HCT116 (cell line): ENCODE results near the gene CUX1. TPM values are rescaled to one million over a fixed set of nuclear protein-coding genes. Genes with fewer than 3 reads are reported as not detected.

Experiments used
- ATAC-seq: fragments of 200-7000 bp; cut with Tn5 transposase; 2 replicates; pipeline ENCODE4 v1.9.1; 2020; ENCODE audit warnings: mild to moderate bottlenecking, moderate library complexity
- BruUV-seq: library from RNA; stranded (reverse); fragments of 400-500 nt; replicated peaks from 2 replicates; lab custom pipeline; 2021; lab: Mats Ljungman, UMichigan
- CTCF ChIA-PET: fragments of 300-600 bp; sonication (Branson Sonifier 250); formaldehyde crosslinking; loops from one replicate; lab custom pipeline; 2021; ENCODE audit warnings: antibody characterized with exemption; lab: Charles Lee
- POLR2A ChIA-PET: fragments of 300-600, 350-600 bp; sonication (Branson Sonifier 250); formaldehyde crosslinking; loops from one replicate; lab custom pipeline; 2021; ENCODE audit warnings: antibody characterized with exemption; lab: Charles Lee
- RAD21 ChIA-PET, 2 experiments: fragments of 300-600 bp; sonication (Branson Sonifier 250); formaldehyde crosslinking; loops; one replicate each; lab custom pipeline; 2023; ENCODE audit warnings: low total read pairs in 2 of 2; ENCODE audit not compliant: uncharacterized antibody in 2 of 2, unreplicated experiment in 2 of 2, low non-redundant PET in 1 of 2; lab: Charles Lee
- DNase-seq: peaks from one replicate; pipeline ENCODE4 v3.0.0-alpha.2; 2010; ENCODE audit warnings: low read depth, low spot score
- H2AFZ ChIP-seq: fragments of 200-600 bp; shearing (Covaris generic), sonication (generic); 2 replicates; pipeline ENCODE4 v1.6.1; 2017; ENCODE audit warnings: low read depth, mixed run types, mixed read lengths, antibody characterized with exemption, low read length; ENCODE audit not compliant: poor library complexity, severe bottlenecking
- H3K27ac ChIP-seq: 2 replicates; pipeline ENCODE4 v1.5.1; 2012; ENCODE audit warnings: low read depth, low read length
- H3K27me3 ChIP-seq: fragments of 200-600 bp; sonication (generic); 2 replicates; pipeline ENCODE4 v1.6.1; 2016; ENCODE audit warnings: mixed run types, low read length, mixed read lengths; ENCODE audit not compliant: insufficient read depth
- H3K36me3 ChIP-seq, 2 experiments: fragments of 200-500 bp in 1 of 2; fragments of 200-600 bp in 1 of 2; sonication (Bioruptor generic) in 1 of 2; sonication (generic) in 1 of 2; 2 replicates each; pipeline versions ENCODE4 v1.5.1 to v1.6.1; 2014 to 2016; ENCODE audit warnings: low read length in 2 of 2, inconsistent platforms in 1 of 2, mixed read lengths in 1 of 2, mixed run types in 1 of 2; ENCODE audit not compliant: insufficient read depth in 2 of 2, control insufficient read depth in 1 of 2
- H3K4me1 ChIP-seq, 2 experiments: fragments of 200-600 bp in 1 of 2; sonication (generic) in 1 of 2; 2 replicates each; pipeline versions ENCODE4 v1.5.1 to v1.6.1; 2012 to 2017; ENCODE audit warnings: low read length in 2 of 2, inconsistent platforms in 1 of 2, mild to moderate bottlenecking in 1 of 2, mixed read lengths in 1 of 2, mixed run types in 1 of 2, moderate library complexity in 1 of 2; ENCODE audit not compliant: insufficient read depth in 2 of 2, control insufficient read depth in 1 of 2
- H3K4me2 ChIP-seq: fragments of 200-600 bp; sonication (generic); 2 replicates; pipeline ENCODE4 v1.6.1; 2017; ENCODE audit warnings: mixed run types, low read length, mixed read lengths
- H3K4me3 ChIP-seq, 2 experiments: fragments of 200-600 bp in 1 of 2; sonication (generic) in 1 of 2; replicated peaks in 1 of 2; 2 replicates each; pipeline ENCODE4 v1.5.1; 2011 to 2016; ENCODE audit warnings: low read length in 2 of 2, control low read depth in 1 of 2, low read depth in 1 of 2, mild to moderate bottlenecking in 1 of 2, mixed read lengths in 1 of 2, mixed run types in 1 of 2
- H3K79me2 ChIP-seq: fragments of 200-600 bp; sonication (generic); 2 replicates; pipeline ENCODE4 v1.6.1; 2017; ENCODE audit warnings: mild to moderate bottlenecking, mixed run types, low read length, moderate library complexity, mixed read lengths; ENCODE audit not compliant: insufficient read depth
- H3K9ac ChIP-seq: fragments of 200-600 bp; sonication (generic); 2 replicates; pipeline ENCODE4 v1.6.1; 2016; ENCODE audit warnings: low read length, mixed read lengths
- H3K9me2 ChIP-seq: fragments of 200-600 bp; sonication (generic), shearing (Covaris generic); 2 replicates; pipeline ENCODE4 v1.6.1; 2017; ENCODE audit warnings: mixed run types, mild to moderate bottlenecking, moderate library complexity; ENCODE audit not compliant: insufficient read depth
- H3K9me3 ChIP-seq, 2 experiments: fragments of 200-500 bp in 1 of 2; fragments of 200-600 bp in 1 of 2; sonication (Bioruptor generic) in 1 of 2; sonication (generic) in 1 of 2; 2 replicates each; pipeline ENCODE4 v1.6.1; 2014 to 2017; ENCODE audit warnings: low read length in 2 of 2, mixed read lengths in 2 of 2, inconsistent platforms in 1 of 2, low read depth in 1 of 2, mild to moderate bottlenecking in 1 of 2, mixed run types in 1 of 2, moderate library complexity in 1 of 2; ENCODE audit not compliant: control insufficient read depth in 1 of 2, insufficient read depth in 1 of 2
- H4K20me1 ChIP-seq: fragments of 200-600 bp; sonication (generic), shearing (Covaris generic); 2 replicates; pipeline ENCODE4 v1.6.1; 2017; ENCODE audit warnings: mixed run types, mild to moderate bottlenecking, moderate library complexity; ENCODE audit not compliant: insufficient read depth
- CEBPB ChIP-seq: IDR thresholded peaks from 2 replicates; pipeline ENCODE4 v1.6.1; 2012; ENCODE audit warnings: low read depth
- EGR1 ChIP-seq: IDR thresholded peaks from 2 replicates; pipeline ENCODE4 v1.6.1; 2012; ENCODE audit warnings: low read depth
- ELF1 ChIP-seq: IDR thresholded peaks from 2 replicates; pipeline ENCODE4 v1.6.1; 2012; ENCODE audit warnings: low read depth, borderline replicate concordance
- EZH2phosphoT487 ChIP-seq: fragments of 200-600 bp; IDR thresholded peaks from 2 replicates; pipeline ENCODE4 v1.6.1; 2018; ENCODE audit warnings: antibody characterized with exemption, borderline replicate concordance
- FOSL1 ChIP-seq: IDR thresholded peaks from 2 replicates; pipeline ENCODE4 v1.6.1; 2012; ENCODE audit warnings: low read depth
- POLR2AphosphoS5 ChIP-seq: IDR thresholded peaks from 2 replicates; pipeline ENCODE4 v1.6.1; 2011; ENCODE audit warnings: mild to moderate bottlenecking, low read depth, low read length, moderate library complexity
- YY1 ChIP-seq: IDR thresholded peaks from 2 replicates; pipeline ENCODE4 v1.6.1; 2011; ENCODE audit warnings: low read length, low read depth, moderate library complexity, mild to moderate bottlenecking; ENCODE audit not compliant: insufficient replicate concordance; ENCODE audit errors: extremely low read depth
- ZFX ChIP-seq: fragments of 450-650 bp; IDR thresholded peaks from 2 replicates; pipeline ENCODE4 v1.6.1; 2017
- intact Hi-C: fragments of 100-400 bp; cut with micrococcal nuclease; formaldehyde crosslinking; loops from 2 replicates; pipeline ENCODE4 v1.10.0; 2022
- total RNA-seq: library from RNA; stranded (reverse); gene quantifications from one replicate; pipeline ENCODE4 v1.2.1, GENCODE V29; 2021; ENCODE audit not compliant: unreplicated experiment
- TF ChIP-seq, protein P1 (sequence below): IDR thresholded peaks from 2 replicates; pipeline ENCODE4 v1.6.1; 2011; ENCODE audit warnings: mild to moderate bottlenecking, low read length, moderate library complexity; ENCODE audit not compliant: insufficient replicate concordance; ENCODE audit errors: extremely low read depth
- TF ChIP-seq, protein P2 (sequence below): IDR thresholded peaks from 2 replicates; pipeline ENCODE4 v1.6.1; 2012

The CUX1 gene
- total RNA-seq, 1 experiment from 2014 or later: 68.9 TPM

DNA sequence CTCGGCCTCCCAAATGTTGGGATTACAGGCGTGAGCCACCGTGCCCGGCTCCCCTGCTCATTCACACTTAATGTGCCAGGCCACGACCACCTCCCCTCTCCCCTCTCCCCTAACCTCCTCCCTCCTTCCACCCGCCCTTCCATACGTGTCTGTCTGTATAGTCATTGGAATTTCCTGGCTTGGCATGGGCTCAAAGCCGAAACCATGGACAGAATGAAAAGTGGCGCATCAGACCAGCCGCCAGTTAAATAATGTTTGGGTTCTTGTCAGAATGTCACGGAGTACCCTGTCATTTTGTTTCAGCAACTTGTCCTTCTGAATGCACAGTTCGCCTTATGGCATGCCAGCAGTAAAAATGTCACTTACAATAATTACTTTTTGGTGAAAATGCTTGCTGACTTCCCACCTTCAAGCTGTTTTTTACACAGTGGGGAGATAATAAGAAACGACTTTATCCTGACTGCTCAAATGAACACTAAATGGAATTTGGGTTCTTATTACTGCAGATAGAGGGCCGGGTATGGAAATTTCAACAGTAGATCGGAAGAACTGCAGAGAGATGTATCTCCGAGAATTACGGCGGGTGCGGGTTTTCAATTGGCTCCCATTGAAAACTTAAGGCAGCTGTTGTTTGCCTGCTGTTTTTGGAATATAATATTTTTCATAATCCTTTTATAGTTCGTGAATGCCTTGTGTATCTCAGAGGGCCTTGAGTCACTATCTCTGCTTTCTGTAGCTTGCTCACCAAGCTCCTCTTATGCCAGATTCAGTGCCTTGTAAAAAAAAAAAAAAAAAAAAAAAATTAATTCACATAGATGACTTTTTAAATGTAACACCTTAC is 403.8 kb downstream of the CUX1 start (continued):
- TF ChIP-seq YY1: no peak
- TF ChIP-seq EGR1: no peak
- TF ChIP-seq, protein P1, sequence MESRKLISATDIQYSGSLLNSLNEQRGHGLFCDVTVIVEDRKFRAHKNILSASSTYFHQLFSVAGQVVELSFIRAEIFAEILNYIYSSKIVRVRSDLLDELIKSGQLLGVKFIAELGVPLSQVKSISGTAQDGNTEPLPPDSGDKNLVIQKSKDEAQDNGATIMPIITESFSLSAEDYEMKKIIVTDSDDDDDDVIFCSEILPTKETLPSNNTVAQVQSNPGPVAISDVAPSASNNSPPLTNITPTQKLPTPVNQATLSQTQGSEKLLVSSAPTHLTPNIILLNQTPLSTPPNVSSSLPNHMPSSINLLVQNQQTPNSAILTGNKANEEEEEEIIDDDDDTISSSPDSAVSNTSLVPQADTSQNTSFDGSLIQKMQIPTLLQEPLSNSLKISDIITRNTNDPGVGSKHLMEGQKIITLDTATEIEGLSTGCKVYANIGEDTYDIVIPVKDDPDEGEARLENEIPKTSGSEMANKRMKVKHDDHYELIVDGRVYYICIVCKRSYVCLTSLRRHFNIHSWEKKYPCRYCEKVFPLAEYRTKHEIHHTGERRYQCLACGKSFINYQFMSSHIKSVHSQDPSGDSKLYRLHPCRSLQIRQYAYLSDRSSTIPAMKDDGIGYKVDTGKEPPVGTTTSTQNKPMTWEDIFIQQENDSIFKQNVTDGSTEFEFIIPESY: no peak
- TF ChIP-seq, protein P2, sequence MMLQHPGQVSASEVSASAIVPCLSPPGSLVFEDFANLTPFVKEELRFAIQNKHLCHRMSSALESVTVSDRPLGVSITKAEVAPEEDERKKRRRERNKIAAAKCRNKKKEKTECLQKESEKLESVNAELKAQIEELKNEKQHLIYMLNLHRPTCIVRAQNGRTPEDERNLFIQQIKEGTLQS: no peak
- no peak for TF ChIP-seq ZFX

DNA sequence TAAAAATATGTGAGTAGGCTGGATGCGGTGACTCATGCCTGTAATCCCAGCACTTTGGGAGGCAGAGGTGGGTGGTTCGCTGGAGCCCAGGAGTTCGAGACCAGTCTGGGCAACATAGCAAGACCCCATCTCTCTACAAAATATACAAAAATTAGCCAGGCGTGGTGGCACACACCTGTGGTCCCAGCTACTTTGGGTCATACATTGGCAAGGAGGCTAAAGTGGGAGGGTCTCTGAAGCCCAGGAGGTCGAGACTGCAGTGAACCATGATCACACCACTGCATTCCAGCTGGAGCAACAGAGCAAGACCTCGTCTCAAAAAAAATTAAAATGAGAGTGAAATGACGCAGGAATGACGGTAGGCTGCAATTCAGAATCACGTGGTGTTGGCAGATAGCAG is 404.5 kb downstream of the CUX1 start:
- H3K27me3 ChIP-seq: no peaks in the 10 kb centered on the region
- no peaks in the 10 kb centered on the region for H3K79me2 ChIP-seq
- ChIA-PET CTCF (no interaction called here), POLR2A (interaction anchor here (0.6 kb wide), 1 partner anchor 90 kb away, joined by 3 read pairs; no protein-coding TSS in a partner anchor), RAD21 (no interaction called here)
- no peak overlapping the region for H3K27ac ChIP-seq
- H2AFZ ChIP-seq: no peak overlapping the region
- BruUV-seq: no TSS peak
- no peaks in the 10 kb centered on the region for H4K20me1 ChIP-seq
- ATAC-seq (no peak), DNase-seq (no peak)
- no peaks in the 10 kb centered on the region for H3K9me3 ChIP-seq
- no peaks in the 10 kb centered on the region for H3K36me3 ChIP-seq
- H3K4me3 ChIP-seq: no peak overlapping the region
- no peak for TF ChIP-seq YY1
- no peak for TF ChIP-seq EZH2phosphoT487
- TF ChIP-seq POLR2AphosphoS5: no peak
- no peak for TF ChIP-seq FOSL1
- TF ChIP-seq ELF1: no peak
- no peak for TF ChIP-seq CEBPB
- no peaks in the 10 kb centered on the region for H3K4me1 ChIP-seq
- no peaks in the 10 kb centered on the region for H3K9me2 ChIP-seq
- intact Hi-C loops: no loop called here
- H3K9ac ChIP-seq: no peak overlapping the region
- no peak overlapping the region for H3K4me2 ChIP-seq
